Stimulated activated CD4-positive, alpha-beta T cell treated with anti-CD3 and anti-CD28 coated beads, Interleukin-1b, Interleukin-23, amount 100 ng/mL, for 4 hours (primary cell): ENCODE data around the gene CHST12.
"Not testable (repeated sequence)": the region's sequence is repeated elsewhere in the genome, so short reads cannot be mapped to it uniquely, and the experiment has no call there.

Source experiments
- DNase-seq, 2 donors: peaks; one replicate each; pipeline ENCODE4 v3.0.0-alpha.2; 2020; ENCODE audit warnings: low read depth in 2 of 2

The CHST12 gene

DNA sequence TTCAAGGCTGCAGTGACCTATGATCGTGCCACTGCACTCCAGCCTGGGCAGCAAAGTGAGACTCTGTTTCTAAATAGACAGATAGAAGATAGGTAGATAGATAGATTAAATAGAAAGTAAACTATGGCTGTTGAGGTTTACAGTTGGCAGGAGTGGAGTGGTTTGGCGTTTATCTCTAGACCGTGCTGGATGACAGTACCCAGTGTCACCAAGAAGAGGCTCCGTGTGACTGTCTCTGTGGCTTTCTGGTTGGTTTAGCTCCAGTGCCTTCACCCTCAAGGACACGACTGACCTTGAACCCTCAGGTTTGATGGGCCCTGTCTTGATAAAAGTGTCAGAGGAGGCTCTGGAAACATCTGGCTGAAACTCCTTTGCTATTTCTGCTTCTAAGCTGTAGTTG is 31.7 kb downstream of the CHST12 start:
- no peak for DNase-seq

GRCh38 chr7:2436341-2437104 is 33.1 kb downstream of the CHST12 start:
- no peak for DNase-seq

- DNase-seq: no peak
These were observed 33.7 kb downstream of the CHST12 start for GRCh38 chr7:2437136-2437535.

- no peak for DNase-seq
These were observed 34.2 kb downstream of the CHST12 start for GRCh38 chr7:2437537-2438148.

- DNase-seq: no peak
These were observed 34.8 kb downstream of the CHST12 start for GRCh38 chr7:2438186-2438585.

DNA sequence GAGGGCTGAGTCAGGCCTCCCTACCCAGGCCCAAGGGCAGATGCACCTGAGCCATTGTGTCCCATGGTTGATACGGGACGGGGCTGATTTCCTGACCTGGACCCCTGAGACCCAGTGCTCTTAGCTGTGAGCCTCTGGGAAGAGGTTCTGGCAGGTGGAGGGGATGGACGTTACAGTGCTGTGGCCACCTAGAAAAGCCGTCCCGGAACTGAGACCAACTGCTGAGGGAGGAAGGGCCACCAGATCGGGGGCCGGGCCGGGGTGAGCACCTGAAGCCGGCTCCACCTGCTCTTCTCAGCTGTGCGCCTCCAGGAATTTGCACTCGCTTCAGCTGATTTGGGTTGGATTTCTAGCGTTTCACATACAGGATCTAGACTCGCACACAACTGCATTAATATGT is 35.4 kb downstream of the CHST12 start:
- DNase-seq: no peak

- no peak for DNase-seq
These were observed 37.3 kb downstream of the CHST12 start for GRCh38 chr7:2440608-2441245.

- no peak for DNase-seq
These were observed 38.1 kb downstream of the CHST12 start for GRCh38 chr7:2441430-2442058.

DNA sequence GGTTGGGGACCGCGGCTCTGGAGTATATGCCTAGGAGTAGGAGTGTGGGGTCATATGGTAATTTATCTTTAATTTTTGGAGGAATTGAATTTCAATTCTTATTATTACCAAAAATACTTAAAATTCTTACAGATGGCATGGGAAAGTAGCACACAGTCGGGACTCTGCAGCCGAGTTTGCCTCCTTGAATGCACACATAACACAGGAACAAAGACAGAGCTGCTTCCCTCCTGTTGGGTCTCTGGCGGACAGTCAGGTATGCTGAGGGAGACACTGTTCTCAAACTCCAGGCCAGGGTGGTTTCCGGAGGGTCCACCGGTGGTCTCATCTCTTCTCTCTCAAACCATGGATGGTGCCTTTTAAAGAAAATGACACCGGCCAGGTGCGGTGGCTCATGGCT is 40.1 kb downstream of the CHST12 start:
- DNase-seq: no peak

DNA sequence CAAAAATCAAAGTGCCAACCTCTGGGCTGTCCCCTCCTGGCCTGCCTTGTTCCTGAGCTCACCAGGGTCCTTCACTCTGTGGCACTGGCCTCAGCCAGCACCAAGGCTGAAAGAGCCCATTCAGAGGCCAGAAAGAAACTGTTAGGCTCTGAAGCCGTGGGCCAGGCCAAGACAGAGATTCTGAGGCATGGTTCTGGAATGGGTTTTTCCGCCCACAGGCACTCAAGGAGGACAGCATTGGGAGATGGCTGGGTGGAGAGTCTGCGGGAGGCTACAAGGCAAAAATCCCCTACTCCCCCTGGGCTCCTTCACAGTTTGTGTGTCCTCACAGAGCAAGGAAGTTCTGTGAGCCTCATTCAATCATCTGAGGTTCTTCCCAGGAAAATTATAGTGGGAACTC is 41.1 kb downstream of the CHST12 start:
- DNase-seq: no peak

- no peak for DNase-seq
These were observed 41.6 kb downstream of the CHST12 start for GRCh38 chr7:2445047-2445446.

DNA sequence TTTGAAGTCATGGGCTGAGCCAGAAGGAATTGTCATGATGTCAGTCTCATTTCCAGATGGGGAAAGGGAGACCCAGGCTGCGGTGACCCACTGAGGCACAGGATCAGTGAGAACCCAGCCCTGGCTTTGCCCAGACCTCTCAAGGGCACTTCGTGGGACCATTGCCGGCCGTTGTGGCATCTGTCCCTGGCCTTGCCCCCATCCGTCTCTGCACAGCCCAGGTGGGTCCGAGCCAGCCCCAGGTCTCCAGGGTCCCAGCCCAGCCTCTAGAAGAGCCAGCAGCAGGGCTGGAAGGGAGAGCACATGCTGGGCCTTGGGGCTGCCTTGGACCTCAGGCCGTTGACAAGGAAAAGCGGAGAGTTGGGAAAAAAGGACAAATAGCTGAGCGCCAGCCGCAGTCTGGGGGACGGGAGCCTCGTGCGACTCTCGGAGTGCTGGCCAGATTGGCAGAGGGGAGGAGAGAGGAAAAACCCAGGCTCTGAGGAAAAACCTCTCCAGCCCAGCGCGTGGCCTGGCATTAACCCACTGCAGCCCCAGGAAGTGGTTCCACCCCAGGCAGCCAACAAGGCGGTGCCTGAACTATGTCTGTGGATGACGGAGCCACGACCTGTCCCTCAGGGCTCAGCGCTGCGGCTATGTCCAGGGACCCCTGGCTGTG is 42.6 kb downstream of the CHST12 start:
- DNase-seq: no peak

DNA sequence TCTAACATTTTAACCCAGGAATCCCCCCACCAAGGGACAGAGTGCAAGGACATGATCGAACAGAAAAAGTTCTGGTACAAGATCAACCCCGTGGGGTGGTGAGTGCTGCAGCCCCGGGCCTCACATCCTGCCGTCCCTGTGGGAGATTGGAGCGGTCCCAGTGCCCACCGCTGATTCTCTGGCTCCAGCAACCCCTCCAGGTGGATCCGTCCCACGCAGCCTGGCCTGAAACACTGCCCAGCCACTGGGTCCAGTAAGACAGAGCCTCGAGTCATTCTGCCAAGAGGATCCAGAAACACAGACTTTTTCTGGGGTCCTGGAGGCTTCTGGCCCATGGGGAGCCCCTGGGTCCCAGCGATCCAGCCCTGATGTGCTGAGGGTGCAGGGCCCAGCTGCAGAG is 43.3 kb downstream of the CHST12 start:
- no peak for DNase-seq

DNA sequence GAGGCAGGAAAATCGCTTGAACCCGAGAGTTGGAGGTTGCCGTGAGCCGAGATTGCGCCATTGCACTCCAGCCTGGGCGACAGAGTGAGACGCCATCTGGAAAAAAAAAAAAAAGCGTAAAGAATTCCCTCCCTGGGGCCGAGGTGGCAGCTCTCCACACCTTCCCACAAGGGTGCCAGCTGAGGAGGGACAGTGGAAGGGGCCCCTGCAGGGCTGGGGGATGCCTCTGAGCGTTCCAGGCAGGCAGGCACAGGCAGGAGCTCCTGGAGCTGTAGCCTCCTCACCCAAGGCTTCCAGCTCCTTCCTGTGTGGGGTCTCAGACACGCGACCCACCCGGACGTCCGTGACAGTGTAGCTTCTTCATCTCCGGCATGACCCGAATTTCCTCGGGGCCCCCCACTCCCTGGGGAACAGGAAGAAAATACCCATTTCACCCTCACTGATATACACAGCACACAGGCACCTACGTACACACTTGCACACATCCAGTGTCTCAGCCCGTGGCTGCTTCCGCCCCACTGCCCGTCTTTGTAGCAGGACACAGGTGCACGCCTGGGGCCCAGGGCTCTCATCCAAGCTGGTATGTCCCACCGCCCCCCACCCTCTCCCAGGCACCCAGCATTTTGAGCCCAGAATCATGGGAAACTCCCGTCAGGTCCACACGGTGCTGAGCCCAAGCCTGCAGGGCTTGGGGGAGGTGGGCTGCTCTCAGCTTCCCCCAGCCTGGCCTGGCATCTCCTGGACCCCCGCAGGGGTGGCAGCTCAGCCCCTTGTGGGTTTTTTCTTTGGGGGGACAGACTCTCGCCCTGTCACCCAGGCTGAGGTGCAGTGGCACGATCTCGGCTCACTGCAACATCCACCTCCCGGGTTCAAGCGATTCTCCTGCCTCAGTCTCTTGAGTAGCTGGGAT is 47.0 kb downstream of the CHST12 start:
- no peak for DNase-seq

- DNase-seq: peak; percentile 74 to 83
These were observed 48.0 kb downstream of the CHST12 start for GRCh38 chr7:2451171-2452073.

GRCh38 chr7:2452074-2452507 is 48.7 kb downstream of the CHST12 start:
- DNase-seq: no peak

DNA sequence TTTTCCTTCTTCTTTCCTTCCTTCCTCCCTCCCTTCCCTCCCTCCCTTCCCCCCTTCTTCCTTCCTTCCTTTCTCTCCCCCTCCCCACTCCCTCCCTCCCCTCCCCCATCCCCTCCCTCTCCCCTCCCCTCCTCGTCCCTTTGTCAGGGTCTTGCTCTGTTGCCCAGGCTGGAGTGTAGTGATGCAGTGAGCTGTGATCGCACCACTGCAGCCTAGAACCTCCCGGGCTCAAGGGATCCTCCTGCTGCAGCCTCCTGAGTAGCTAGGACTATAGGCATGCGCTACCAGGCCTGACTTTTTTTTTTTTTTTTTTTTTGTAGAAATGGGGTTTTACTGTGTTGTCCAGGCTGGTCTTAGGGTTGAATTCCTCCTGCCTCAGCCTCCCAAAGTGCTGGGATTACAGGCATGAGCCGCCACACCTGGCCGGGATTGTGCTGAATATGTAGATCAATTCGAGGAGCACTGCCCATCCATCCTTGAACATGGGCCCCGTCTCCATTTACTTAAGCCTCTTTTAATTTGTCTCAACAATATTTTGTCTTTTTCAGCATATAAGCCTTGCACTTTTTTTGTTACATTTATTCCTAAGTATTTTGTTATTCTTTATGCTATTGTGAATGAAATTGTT is 49.3 kb downstream of the CHST12 start:
- no peak for DNase-seq

DNA sequence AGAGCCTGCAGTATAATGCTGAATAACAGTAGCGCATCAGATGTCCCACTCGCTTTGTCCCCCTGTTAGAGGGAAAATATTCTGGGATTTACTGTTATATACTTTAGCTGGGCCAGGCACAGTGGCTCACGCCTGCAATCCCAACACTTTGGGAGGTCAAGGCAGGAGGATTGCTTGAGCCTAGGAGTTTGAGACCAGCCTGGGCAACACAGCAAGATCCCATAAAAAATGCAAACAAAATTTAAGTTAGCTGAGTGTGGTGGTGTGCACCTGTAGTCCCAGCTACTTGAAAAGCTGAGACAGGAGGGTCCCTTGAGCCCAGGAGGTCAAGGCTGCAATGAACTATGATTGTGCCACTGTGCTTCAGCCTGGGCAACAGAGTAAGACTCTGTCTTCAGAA is 50.4 kb downstream of the CHST12 start:
- not testable (repeated sequence) for DNase-seq

GRCh38 chr7:2459674-2460073 is 56.3 kb downstream of the CHST12 start:
- no peak for DNase-seq
